GM21723 (cell line): ENCODE data around the gene GAS7.

Experiments used
- ATAC-seq: cut with Tn5 transposase; IDR thresholded peaks from one replicate; pipeline ENCODE4 v1.9.1; 2021; ENCODE audit warnings: mild to moderate bottlenecking, moderate library complexity; ENCODE audit not compliant: unreplicated experiment

The GAS7 gene

DNA sequence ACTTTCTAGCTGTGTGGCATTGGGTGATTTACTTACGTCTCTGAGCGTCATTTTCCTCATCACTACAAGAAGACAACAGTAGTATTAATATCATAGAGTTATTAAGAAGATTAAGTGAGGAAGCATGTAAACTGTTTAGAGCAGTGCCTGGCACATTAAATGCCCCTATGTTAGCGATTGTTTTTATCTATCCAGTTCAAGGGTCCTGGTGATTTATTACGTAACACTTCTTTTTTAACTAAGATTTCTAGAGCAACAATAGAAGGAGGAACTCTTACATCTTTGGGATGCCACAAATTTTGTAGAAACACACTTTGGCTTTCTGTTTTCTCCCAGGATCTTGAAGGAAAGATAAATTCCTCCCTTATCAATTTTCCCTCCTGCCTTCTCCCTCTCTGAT is 3.3 kb upstream of the GAS7 start:
- ATAC-seq, result no peak

DNA sequence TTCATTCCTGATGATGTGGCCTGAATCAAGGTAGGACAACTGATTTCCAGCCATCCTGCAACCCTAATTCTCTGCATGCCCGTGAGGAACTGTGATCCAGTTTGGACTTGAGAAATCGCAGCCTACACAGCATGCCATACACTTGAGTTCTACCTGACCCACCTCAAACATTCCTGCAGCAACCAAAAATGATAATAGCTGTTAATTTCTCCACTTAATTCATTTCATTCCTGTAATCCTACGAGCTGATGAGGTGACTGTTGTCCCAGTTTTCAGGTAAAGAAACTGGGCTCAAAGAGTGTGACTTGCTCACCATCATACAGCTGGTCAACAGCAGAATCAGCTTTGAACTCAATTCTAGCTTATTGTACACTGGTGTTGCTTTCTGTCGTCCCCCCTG is 2.2 kb upstream of the GAS7 start:
- no peak for ATAC-seq

DNA sequence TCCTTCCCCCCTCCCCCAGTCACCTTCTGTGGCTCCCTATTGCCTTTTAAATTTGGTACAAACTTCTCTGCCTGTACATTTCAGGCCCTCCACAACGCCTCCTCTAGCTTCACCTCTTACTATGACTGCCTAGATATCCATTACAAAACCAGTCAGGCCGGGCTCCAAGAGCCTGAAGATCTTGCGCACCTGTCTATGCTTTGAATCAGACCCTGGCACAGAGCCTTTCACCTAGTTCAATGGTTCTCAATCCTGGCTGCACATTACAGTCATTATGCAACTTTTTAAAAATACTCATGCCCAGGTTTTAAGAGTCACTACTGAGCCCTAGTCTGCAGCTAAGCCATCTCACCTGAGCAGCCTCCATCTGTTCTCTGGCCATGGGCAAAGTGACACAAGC is 1.6 kb upstream of the GAS7 start:
- no peak for ATAC-seq

DNA sequence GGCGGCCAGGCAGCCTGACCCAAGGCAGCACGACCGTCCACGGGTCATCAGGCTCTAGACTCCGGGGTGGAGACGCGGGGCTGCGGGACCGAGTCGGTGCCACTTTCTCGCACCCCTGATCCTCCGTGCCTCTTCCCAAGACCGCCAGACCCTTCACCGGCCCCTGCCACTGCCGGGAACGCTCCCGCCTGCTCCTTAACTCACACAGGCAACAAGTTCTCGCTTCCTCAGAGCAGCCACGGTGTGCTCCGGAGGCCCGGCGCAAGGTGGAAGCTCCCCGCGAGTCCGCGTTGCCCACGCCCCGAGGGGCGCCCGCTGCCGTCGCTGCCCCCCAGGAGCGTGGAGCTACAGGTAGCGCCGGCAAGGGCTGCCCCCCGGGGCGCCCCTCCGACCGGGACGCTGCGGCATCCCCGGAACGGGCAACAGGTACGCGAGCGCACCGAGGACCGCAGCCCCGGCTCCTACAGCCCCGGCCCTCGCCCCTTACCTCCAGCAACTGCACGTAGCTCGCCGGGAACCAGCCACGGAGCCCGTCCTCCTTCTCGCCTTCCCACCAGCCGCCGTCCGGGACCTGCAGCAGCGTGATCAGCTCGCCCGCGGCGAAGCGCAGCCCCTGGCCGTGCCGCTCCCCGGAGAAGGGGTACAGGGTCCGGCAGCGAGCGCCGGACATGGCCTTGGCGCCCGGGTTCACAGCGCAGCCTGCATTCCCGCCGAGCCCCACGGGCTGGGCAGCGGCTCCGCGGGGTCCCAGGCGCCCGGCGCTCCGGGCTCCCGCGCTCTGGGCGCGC is 491 bp downstream of the GAS7 start:
- ATAC-seq, result peak; percentile 35

- no peak for ATAC-seq
Measured at GRCh38 chr17:10197362-10197720, 1.1 kb downstream of the GAS7 start.

GRCh38 chr17:10196941-10197340 is 1.5 kb downstream of the GAS7 start:
- ATAC-seq, result no peak

GRCh38 chr17:10196384-10196895 is 2.0 kb downstream of the GAS7 start:
- ATAC-seq, result no peak

- ATAC-seq, result no peak
Measured at GRCh38 chr17:10195090-10195805, 3.2 kb downstream of the GAS7 start.

GRCh38 chr17:10193632-10194031 is 4.8 kb downstream of the GAS7 start:
- no peak for ATAC-seq

DNA sequence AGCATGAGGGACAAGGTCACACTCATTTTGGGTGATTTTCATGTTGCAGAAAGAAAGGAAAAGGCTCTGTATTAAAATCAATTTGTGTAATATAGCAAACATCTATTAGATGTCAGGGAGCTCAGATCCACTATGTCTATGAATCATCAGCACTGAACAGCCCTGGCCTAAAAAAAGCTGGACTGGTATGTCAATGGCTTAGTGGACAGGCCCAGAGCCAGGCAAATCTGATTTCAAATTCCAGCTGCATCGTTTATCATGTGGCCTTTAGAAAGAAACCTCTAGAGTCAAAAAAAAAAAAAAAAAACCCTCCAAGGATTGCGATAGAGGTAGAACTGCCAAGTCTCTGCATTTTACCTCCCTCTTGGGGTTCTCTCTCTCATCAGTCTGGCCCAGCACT is 5.4 kb downstream of the GAS7 start:
- ATAC-seq, result no peak

DNA sequence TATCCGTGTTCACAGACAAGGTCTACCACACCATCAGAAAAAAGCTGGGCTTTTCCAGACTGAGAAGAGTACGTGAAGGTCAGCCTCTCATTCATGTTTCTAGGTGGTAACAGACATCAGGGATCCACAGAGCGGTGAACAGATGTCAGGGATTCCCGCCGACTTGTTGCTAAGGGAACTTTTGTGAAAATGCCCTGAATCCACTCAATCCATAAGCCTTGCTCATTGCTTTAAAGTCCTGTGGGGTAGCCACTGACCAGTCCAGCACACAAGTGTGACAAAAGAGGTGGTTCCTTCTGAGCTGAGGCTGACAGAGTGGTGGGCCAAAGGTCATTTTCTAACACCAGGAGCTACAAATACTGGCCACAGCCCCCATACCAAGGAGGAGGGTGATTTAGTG is 5.9 kb downstream of the GAS7 start:
- no peak for ATAC-seq

DNA sequence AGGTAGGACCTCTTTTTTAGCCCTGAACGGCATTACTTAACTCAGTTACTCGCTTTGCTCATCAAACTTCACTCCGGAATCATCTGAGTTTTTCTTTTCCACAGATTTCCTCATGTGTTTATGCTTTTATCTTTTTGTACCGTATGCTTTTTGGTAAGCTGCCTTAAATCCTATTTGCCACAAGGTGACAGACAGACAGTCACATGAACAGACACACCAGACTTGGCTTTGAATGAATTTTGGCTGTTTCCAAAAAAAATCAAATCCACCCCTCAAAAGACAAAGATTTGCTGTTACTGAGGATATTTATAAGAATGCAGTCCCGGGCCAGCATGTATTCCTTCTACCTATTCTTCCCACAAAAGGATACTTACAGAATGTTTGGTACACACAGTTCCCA is 10.9 kb downstream of the GAS7 start:
- ATAC-seq, result no peak

DNA sequence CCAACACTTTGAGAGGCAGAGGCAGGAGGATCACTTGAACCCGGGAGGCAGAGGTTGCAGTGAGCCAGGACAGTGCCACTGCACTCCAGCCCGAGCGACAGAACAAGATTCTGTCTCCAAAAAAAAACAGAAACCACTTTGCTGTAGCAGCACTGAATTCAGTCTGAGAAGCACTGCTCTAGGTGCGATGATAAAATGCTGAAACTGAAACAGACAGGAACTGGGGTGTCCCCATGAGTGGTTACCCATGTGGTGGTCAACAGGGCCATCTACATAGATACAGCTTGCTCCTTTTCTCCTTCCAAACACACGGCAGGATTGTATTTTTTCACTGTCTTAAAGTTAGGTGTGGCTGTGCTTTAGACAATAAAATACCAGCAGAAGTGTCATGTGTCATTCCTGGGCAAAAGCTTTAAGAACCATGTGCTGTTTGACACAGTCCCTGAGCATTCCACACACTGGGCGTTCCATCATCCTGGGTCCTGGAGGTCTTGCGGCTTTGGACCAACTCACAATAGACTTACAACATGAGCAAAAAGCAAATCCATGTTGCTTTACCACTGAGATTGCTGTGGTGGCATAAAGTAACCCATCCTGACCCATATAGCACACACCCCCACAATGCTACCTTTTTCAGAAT is 11.5 kb downstream of the GAS7 start:
- no peak for ATAC-seq

GRCh38 chr17:10183931-10184930 is 14.2 kb downstream of the GAS7 start:
- ATAC-seq, result no peak

DNA sequence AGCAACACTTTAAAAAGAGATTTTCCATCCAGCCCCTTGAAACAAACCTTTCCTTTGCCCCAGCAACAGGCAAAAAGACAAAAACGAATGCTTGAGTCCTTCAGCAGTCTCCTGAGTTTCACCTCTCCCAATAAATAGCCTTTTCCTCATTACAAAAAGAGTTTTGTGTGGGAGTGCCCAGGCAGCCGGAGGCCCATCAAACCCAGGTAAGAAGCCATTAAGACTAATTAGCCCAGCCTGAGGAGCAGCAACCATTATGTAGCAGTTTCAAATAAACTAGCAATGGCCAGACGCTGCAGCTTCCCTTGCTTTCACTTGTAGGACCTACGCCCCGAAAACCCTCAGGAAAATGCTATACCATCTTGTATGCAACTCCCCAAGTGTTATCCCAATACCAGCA is 15.6 kb downstream of the GAS7 start:
- ATAC-seq, result no peak

- ATAC-seq, result no peak
Measured at GRCh38 chr17:10178506-10178991, 19.9 kb downstream of the GAS7 start.

DNA sequence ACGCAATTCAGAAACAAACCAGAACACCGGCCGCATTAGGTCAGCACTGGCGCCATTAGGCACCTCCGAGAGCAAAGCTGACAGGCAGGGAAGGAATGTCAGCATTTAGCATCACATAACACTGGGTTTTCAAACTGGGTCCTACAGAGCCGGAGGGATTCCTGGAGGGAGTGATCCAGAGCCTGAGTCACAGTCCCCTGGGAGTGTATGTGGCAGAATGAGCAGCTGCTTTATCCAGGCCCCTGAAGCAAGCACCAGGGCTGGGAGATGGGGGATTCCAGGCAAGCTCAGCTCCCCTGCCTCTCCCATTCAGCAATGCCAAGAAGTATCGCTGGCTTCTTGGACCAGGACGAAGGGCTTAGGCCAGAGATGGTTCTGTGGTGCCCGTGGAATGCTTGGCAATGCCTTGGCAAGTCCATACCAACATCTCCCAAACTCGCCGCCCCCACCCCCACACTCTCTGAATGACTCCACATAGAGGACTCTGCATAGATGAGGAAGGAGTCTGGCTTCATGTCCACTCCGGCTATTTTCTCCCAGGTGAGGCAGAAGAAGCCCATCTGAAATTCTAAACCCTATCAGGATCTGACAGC is 20.4 kb downstream of the GAS7 start:
- ATAC-seq, result no peak

- no peak for ATAC-seq
Measured at GRCh38 chr17:10177131-10177912, 21.1 kb downstream of the GAS7 start.

- ATAC-seq, result no peak
Measured at GRCh38 chr17:10173913-10174312, 24.5 kb downstream of the GAS7 start.
